NCI-H1092 (cell line): ENCODE results near the gene SAP25.
"Not testable (repeated sequence)": the region's sequence is repeated elsewhere in the genome, so short reads cannot be mapped to it uniquely, and the experiment has no call there.

Source experiments
- DNase-seq: peaks from one replicate; lab custom pipeline; 2025; lab: John Stamatoyannopoulos, UW

Gene SAP25

DNA sequence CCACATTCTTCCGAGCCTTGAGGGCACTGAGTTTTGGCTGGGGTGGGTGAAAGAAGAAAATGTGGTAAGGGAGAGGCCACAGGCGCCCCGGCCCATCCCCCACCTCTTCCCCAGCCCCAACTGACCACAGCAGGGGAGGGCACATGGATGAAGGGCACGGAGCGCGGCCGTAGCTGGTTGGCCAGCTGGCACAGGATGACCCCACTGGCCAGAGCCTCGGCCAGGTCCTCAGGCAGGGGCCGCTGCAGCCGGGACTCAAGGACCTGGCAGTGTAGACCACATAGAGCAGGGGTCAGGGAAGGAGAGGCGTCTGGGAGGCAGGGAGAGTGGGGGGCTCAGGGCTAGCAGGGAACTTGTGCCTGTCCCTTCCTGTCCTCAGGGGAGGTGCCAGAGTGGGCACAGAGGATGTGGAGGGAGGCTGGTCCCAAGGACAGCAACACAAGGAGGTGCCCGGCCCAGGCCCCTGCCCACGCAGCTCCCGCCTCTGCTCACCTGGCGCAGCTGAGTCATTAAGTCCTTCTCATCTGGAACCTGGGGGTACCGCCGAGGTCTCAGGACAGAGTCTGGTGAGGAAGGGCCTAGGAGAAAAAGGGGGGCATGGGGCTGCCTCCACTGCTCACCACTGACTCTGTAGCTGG is 2.2 kb upstream of the SAP25 start:
- DNase-seq: no peak

DNA sequence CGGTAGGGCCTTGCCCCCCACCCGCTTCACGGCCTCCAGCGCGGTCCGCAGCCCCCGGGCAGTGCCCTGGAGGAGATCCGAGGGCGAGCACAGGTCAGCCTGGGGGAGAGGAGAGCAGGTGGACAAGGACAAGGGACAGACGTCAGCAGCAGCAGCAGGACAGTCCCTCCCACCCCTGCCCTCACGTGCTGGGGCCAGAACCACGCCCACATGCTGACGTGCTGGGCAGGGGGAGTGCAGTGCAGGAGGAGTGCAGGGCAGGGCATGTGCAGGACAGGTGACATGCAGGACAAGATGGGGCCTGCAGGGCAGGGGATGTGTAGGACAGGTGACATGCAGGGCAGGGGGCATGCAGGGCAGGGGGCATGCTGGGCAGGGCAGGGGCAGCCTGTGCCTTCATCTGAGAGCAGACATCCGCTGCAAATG is 1.5 kb upstream of the SAP25 start:
- DNase-seq: no peak

DNA sequence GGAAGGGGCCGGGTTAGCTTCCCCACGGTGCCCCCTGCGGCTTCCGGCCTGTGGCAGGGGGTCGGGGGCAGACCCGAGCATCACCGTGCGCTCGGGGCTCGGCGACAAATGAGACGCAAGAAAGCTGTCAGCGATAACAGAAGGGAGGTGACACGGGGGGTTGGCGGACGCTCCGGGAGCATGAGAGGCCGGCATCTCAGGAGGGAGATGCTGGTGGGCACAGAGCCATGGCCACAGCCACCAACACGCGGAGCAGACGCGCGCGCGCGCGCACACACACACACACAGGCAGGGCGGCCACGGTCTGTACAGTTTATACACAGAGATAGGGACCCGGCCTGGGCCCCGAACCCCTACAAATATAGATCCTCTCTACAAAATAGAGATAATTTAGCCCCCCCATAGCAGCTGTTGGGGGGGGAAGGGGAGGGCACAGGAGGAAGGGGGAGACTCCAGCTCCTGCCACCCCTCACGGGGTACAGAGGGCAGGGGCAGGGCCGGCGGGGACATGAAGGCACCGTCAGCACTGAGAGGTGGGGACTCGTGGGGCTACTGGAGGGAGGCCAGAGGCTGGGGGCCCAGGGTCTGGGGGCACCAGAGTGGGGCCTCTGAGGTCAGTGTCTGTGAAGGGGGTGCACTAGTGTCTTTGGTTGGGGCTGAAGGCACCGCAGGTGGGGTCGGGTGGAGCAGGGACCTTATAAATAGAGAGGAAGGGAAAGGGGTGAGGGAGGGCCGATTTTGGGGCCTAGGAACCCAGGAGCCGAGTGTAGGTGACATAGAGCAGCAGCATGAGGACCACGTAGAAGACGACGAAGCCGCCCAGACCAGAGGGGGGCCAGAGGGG is 884 bp upstream of the SAP25 start:
- DNase-seq: no peak

DNA sequence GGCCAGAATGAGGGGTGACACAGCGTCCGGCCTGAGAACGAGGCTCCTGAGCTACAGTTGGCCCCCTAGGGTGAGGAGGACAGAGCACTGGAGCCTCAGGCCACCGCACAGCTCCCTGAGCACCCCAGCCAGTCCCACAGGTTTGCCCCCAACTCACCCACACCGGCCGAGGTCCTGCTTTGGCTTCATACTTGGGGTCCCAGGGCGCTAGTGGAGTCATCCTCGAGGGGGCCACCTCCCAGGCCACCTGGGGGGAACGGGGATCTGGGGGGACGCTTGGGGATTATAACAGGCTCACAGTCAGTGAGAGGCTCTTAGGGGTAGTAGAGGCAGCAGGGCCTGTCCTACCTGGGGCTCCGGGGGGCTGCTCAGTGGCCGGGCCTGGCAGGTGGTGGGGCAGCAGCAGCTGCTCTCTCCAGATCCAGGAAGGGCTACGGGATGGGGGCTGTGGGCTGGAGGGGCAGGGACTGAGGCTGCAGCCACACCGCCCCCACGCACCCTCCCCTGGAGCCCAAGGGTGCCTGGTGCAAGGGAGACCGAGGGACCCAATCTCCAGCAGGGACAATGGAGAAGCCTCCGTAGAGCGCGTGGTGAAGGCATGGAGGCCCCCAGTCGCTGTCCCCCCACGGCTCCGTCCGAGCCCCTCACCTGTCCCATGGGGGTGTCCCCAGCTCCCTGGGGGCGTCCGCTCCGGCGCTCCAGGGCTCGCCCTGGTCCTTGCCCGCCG is 588 bp downstream of the SAP25 start:
- no peak for DNase-seq

DNA sequence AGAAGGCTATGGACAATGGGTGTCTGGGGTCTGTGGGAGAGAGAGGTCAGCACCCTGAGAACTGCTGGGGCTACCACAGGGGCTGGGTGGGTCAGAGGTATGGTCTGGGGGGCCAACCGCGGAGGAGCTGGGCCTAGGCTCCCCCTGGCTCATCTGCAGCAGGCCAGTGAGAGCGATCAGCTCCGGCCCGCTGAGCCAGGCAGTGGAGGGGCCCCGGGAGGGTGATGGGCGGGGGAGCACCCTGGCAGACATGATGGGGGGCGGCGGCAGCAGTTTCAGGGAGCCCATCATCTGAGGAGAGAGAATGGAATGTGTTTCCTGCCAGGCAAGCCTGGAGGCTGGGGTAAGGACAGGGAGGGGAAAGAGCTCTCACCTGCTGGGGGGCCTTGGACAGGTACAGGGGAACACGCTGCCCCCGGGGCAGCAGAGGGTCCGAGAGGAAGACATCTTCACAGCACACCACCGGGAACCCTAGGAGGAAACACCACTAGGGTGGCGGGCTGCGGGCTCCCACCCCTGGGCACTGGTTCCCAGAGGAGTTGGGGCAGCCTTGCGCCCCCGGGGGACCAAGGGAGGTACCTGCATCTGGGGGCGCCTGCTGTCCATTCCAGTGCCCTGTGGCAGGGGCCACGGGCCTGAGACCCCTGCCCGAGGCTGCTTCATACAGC is 1.3 kb downstream of the SAP25 start:
- DNase-seq: no peak

DNA sequence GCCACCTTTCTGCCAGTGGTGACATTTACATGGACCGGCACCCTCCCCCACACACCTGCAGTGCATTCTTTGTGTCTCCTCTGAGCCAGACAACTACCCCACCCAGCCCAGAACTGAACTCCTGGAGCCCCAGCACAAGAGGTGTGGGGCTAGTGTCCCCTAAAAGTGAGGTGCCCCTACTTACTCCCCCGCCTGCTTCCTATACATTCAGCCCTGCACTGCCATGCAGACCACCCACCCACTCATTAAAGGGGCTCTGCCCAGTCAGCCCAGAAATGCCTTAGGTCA is 1.9 kb downstream of the SAP25 start:
- DNase-seq: no peak

DNA sequence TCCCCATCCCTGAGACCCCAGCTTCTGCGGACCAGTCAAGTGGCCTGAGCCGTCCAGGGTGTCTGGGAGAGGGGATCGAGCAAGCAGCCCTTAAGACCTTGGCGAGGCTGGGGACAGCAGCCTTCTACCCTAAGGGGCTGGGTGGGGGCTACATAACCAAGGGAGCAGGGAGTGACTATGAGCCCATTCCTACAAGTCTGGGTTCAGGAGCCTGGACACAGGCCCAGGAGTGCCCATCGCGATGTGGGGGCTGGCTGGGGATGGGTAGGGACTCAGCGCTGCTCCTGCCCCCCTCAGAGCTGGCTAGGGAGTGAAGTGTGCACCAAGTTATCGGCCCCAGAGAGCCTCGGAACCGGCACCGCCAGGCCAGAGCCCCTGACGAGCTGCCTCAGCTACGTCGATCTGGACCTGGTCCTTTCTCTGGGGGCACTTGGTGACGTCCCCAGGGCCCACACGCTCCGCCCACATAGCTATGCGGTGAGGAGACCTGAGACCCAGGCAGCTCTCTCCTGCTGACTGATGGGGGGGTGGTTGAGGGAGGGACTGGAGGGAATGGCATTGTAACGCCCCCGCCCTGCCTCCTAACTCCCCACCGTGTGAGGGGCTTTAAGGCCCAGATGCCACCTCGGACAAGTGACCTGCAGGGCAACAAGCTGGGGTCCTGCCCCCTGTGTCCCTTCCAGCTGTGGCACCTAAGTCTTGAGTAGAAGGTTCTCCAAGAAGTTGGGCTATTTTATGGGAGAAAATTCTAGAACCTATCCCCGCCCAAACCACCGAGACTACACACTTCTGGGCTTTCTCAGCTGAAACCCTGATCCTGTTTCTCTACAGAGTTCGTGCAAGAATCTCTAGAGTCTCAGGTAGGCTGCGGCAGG is 2.5 kb downstream of the SAP25 start:
- no peak for DNase-seq

DNA sequence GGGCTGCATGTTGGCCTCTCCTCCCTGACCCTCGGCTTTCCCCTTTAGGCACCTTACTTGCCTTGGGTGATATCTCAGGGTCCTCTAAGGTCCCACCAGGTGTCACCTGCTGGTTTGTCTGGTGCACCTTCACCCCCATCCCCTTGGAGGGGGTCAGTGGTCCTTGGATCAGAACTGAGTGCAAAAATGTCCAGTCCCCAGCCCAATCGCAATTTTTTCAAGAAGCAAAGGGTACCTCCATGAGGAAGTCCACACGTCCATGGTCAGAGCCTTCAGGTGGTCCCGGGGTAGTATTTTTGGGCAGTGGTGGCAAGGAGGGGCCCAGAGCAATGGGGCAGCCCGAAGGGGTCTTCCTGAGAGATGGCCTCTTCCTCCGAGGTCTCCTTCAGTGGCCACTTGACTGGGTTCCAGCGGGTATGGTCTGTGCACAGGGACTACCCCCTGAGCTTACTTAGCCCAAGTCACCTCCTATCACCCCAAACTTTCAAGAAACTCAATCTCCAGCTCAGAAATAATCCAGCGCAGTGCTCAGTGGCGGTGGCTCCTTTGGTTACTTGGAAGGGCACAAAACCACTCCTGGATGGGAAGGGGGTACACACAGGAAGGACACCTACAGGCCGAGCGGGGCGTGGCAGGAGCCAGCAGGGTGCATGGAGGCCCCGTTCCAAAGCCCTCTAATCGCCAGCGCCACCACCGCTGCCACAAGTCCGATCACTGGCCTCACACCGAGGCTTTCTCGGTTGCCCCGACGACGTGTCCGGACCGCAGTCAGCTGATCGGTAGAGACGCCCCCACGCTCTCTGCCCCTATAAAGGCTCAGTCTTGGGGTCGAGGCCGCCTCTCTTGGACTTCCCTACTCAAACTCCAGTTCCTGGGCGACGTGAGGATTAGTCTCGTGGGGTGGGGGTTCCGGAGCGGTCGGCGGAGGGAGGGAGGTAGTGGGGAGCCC is 4.5 kb downstream of the SAP25 start:
- DNase-seq: peak; percentile 61

DNA sequence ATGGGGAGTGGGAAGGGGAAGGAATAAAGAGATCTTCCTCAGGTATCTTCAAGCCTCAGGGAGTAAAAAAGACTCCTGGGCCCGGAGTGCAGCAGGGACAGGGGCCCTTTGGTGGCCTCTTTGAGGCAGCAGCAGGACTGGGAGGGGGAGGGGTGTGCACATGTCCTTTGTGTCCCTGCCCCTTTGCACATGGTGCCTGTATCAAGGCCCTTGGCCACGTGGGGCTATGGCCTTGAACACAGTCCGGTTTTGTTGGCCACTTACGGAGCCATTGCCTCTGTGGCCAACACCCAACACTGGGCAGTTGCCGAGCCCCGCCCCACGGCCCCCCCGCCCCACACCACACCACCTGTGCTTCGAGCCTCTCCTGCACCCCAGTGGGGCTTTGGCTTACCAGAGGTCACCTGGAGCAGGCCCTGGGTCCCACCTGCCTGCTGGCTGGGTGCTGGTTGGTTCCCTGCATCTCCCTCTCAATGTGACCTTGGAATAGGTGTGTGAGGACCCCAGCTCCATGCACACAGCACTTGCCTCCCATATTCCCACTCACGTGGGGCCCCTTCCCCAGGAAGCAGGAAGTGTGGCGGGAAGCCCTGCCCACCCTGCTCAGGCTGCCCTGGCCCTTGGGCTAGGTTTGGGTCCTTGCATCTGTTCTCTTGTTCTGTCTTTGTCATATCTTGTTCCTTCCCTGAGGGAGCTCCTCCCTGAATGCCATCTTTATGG is 5.4 kb downstream of the SAP25 start:
- DNase-seq: no peak

DNA sequence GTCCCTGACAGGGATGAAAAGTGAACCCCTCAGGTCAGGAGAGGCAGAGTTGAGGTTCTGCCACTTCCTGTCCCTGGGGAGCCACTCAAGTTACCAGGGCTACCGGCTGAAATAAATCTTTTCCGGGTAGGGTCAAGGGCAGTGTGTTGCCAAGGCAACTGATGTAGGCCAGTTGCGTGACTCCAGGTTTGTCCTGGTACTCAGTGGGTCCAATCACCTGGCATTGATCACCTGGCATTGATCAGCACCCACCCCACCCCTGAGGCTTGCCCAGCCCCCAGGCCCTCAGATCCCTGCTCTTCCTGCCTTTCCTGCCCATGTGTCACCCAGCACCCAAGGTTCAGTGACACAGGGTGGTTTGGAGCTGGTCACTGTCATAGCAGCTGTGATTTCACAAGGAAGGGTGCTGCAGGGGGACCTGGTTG is 5.9 kb downstream of the SAP25 start:
- DNase-seq: no peak

DNA sequence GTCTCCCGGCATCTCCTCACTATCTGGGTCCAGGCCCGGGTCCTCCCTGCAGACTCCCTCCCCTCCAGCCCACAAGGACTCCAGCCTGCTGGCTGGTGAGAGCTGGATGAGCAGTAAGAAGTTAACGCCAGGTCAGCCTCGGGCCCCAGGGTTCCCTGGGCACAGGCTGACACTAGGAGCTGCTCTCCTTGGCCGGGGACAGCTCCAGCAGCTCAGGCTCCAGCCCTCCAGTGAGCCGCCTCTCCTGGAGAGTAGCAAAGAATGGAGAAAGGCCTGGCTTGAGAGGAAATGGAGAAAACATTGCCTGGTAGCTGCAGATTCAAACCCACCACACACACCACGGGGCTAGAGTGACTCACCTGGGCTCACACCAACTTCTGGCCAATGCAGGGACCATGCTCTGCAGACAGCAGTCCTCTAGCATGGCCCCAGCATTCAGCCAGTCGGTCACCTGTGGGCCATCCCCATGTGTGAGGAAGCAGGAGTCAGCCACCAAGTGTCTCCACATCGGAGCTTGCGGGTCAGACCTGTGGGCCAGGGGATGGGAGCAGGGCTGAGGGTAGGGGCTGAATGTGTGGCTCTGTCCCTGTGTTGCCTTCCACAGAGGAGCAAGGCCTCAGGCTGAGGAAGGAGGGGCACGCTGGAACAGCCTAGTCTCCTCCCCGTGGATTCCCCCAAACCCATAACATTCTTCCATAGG is 6.5 kb downstream of the SAP25 start:
- DNase-seq: no peak

DNA sequence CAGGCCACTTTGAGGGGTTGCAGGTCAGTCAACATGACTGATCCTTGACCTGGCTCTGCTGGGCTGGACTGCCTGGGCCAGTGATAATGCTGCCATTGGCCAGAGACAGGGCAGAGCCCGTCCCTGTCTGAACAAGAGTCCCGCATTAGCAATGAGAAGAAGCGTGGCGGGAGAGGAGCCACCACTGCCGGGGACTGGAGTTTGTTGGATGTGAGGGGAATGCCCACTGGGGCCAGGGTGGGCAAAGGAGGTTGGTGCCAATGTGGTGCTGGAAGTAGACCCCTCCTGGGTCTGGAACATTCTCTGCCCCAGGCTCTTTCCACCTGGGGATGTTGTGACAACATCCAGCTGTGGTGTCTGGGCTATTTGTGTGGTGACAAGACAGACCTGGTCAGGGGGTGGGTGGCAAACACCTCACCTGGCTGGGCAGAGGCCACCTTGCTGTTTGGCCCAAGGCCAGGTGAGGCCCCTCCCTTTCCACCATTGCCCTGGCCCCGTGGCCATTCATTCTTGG is 7.6 kb downstream of the SAP25 start:
- no peak for DNase-seq

DNA sequence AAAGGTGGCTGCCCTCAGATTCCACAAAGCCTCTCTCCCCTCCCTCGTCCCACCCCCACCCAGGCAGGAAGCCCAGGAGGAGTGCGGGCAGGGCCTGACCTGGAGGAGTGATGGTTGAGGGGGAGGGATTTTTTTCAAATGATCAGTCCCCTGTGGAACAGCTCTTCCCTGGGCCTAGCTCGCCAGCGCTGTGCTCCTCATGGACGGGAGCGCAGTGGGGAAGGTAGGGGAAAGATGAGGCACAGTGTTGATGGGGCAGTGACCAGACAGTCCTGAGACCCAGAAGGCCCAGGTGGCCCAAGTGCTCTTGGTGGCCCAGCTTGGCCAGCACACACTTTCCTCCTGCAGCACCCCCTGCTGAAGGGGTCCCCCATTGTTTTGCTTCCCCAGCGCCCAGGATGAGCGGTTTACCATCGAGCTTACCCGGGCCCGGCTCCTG is 8.5 kb downstream of the SAP25 start:
- DNase-seq: no peak

DNA sequence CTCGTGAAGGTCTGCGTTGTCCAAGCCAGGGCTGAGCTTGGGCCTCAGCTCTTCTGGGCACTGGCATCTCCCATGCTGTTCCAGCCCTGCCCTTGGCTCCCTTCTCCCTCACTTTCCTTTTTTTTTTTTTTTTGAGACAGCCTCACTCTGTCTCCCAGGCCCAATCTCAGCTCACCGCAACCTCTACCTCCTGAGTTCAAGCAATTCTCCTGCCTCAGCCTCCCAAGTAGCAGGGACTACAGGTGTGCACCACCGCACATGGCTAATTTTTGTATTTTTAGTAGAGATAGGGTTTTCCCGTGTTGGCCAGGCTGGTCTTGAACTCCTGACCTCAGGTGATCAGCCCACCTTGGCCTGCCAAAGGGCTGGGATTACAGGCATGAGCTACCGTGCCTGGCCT is 9.3 kb downstream of the SAP25 start:
- not testable (repeated sequence) for DNase-seq

DNA sequence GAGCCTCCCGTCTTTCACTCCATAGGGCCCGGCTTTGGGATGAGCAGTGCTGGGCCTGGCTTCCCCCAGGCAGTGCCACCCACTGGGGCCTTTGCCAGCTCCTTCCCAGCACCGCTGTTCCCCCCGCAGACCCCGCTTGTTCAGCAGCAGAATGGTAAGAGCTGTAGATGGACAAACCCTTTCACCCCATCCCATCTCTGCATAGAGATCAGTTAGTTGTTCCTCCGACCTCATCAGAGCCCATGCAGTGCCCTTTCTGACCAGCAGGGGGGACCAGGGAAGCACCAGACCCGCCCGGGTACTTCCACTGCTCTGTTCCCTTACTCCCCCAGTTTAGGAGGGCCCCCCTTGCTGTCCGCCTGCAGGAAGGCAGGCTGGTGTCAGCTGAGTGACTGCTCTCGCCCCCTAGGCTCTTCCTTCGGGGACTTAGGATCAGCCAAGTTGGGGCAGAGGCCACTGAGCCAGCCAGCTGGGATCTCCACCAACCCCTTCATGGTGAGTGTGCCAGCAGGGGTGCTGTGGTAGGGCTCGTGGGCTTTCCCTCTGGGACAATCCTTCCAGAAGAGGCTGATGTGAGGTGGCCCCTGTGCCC is 9.8 kb downstream of the SAP25 start:
- DNase-seq: no peak

DNA sequence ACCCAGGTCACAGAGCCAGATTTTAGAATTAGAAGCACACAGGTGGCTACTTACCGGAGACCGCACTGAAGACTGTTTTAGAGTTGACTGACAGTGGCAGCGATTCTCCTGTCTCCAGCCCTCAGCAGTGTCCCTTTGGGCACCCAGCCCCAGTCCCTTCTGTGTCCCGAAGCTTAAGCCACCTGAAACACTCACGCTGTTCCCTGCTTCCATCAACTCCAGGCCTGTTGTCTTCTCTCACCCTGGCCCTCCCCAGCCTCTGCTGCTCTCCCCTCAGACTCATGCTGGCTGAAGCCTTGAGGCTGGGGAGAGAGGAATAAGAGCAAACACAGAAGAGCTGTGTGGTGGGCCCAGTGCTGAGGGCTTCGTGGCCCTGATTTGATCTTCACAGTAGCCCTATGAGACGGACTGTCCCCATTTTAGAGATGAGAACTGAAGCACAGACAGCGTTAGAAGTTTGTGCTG is 10.6 kb downstream of the SAP25 start:
- no peak for DNase-seq

DNA sequence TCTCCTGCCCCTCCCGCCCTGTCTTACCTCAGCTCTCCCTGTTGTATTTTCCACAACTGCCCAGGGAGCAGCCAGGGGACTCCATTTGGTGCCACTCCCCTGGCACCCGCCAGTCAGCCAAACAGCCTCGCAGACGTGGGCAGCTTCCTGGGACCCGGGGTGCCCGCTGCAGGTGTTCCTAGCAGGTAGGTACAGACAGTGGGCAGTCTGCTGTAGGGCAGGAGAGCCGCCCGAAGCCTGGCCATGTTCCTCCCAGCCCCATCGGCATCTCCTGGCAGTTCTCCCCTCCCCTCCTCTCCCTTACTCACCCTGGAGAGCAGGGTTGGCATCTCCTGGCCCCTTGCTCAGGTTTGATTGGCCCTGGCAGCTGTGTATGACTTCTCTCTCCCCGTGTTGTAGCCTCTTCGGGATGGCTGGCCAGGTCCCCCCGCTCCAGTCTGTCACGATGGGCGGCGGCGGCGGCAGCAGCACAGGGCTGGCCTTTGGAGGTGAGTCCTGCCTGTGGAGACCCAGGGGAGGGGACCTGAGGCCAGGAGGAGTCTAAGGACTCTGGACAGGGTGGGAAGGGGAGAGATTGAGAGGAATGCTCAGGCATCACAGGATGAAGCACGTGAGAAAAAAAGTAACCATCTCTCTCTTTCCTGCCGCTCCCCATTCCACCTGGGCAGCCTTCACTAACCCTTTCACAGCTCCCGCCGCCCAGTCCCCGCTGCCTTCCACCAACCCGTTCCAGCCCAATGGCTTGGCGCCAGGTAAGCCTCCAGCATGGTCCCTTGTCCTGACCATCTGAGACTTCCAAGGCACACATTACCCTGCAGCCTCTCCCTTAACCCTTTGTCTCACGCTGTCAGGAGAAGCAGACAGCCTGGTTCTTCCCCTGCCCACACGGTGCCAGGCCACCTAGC is 11.3 kb downstream of the SAP25 start:
- no peak for DNase-seq
